H7 (cell line): ENCODE measurements around the gene ARHGAP30. TPM values are rescaled to one million over a fixed set of nuclear protein-coding genes. Genes with fewer than 3 reads are reported as not detected.
"Not testable (repeated sequence)": the region's sequence is repeated elsewhere in the genome, so short reads cannot be mapped to it uniquely, and the experiment has no call there.

Experiments
- DNase-seq: peaks from one replicate; pipeline ENCODE4 v3.0.0; 2012
- H3K27me3 ChIP-seq: 2 replicates; pipeline ENCODE4 v1.6.0; 2011; ENCODE audit warnings: mild to moderate bottlenecking, low read length; ENCODE audit not compliant: control insufficient read depth, insufficient read depth
- H3K36me3 ChIP-seq: replicated peaks from 2 replicates; pipeline ENCODE4 v1.5.1; 2011; ENCODE audit warnings: low read length; ENCODE audit not compliant: control insufficient read depth, insufficient read depth
- H3K4me3 ChIP-seq: 2 replicates; pipeline ENCODE4 v1.5.1; 2011; ENCODE audit warnings: low read depth, mild to moderate bottlenecking, control low read depth, low read length, moderate library complexity; ENCODE audit not compliant: insufficient read depth
- total RNA-seq: library from RNA; depleted of rRNA; stranded (reverse); fragments of >200 nt; shearing (Covaris generic); gene quantifications from 2 replicates; pipeline ENCODE4 v1.2.3, GENCODE V29; 2014

ARHGAP30 gene
- total RNA-seq, 1 experiment from 2014 or later, result not detected

- no peak for DNase-seq
- peak overlapping the region; percentile 88 for H3K4me3 ChIP-seq
- H3K27me3 ChIP-seq, result no peaks in the 10 kb centered on the region; the same call in 1 of the 2 replicates
- peaks cover 3% of the 10 kb centered on the region for H3K36me3 ChIP-seq
These were observed 47.7 kb downstream of the ARHGAP30 start for GRCh38 chr1:161021970-161022353.

DNA sequence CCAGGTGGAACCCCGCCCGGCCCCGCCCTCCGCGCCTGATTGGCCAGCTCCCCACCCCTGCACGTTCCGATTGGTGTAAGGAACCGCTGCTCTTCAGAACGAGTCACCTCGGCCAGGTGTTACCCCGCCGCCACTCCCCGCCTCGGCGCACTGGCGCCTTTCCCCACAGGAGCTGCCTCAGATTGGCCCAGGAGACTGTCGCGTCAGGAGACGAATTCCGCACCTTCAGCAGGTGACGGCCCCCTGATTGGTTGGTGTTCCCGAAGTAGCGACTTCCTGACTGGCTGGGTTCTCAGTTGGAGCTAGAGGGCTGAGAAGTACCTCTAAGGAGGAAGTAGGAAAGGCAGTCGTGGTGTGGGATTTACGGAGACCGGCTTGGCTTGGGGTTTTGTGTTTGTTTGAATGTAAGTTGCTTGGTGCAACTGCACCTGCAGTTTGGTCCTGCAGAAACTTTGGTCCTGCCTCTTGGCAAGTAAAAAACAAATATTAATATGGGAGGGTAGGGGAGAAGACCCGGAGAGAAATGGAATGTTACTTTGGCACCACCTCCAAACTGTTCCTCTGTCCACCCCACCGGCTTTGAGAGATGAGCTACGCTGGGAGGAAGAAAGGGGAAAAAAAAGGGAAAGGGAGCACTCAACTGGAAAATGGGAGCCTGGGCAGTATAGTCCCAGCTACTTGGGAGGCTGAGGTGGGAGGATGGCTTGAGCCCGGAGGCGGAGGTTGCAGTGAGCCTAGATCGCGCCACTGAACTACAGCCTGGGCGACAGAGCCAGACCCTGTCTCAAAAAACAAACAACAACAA lies 48.3 kb downstream of the ARHGAP30 start:
- DNase-seq, result peak; percentile 99
- H3K27me3 ChIP-seq, result no peaks in the 10 kb centered on the region; the same call in 1 of the 2 replicates
- peaks cover 3% of the 10 kb centered on the region for H3K36me3 ChIP-seq
- peak overlapping the region; percentile 88 for H3K4me3 ChIP-seq

DNA sequence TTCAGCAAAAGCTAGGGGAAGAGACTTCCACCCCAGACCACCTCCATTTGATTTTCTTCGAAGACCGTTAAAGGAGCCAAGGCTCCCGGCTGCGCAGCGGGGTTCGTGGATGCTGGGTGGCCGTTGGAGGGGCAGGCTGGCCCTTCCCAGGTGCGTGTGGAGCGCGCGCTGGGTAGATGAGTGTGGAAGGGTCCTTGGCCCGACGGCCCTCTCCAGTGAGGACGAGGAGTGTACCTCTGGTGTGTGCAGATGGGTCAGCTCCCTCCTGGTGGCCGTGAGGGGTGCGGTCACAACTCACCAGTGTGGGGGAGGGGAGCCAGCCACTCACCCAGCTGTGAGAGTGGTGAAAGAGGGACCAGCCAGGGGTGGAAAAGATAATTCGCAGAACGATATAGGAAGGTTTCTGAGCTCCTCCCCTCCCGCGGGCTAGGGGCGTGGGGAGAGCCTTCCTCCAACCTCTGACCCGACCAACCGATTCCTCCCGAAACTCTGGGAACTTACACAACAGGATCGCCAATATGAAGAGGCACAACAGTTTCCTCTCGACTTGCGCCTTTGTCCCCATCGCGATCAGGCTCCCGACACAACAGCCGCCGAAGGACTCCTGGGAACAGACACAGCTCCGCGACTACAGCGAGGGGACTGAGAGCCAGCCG lies 49.1 kb downstream of the ARHGAP30 start, which contains the start of gene F11R:
Gene F11R (minus strand): TSS at position 644 of the 656 bp plus-strand sequence. CDS start 79 bp downstream, at position 565.
- Histone ChIP-seq H3K27me3 (no peaks in the 10 kb centered on the region; the same call in 1 of the 2 replicates), H3K36me3 (peaks cover 3% of the 10 kb centered on the region), H3K4me3 (peak within 1 kb of the TSS; percentile 88)
- peak; percentile 84 for DNase-seq

DNA sequence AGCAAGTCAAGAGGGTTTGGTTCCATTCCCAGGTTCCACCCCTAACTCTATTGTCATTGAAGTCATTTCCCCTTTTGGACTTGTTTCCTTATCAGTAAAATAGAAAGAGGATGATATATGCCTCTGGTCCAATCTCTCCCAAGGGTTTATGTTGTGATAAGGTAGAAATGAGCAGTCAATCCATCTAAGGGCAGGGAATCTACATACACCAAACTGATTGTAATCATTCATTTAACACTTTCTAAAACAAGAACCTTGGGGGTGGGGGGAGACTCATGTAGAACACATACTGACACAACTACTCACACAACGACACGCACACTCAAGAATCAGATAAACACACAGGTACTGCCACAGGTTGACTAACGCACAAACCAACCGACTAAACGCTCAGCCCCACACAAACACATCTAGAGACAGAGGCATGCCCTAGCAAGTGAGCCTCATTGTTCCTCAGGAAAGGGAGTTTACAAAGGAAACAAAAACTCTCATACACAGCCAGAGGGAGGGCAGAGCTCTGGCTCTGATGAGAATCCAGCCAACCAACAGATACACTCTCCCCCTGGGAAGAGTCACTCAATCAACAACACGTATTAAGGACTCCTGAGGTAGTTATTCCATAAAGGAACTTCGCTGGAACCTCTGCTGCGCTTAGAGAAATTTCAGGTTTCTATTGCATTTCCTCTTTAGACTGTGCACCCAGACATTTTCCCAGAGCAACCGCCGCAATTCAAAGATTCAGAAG lies 49.8 kb downstream of the ARHGAP30 start:
- Histone ChIP-seq H3K36me3 (peaks cover 3% of the 10 kb centered on the region), H3K27me3 (no peaks in the 10 kb centered on the region; the same call in 1 of the 2 replicates), H3K4me3 (peak overlapping the region; percentile 88)
- DNase-seq, result peak; percentile 54

- H3K36me3 ChIP-seq, DNase-seq, H3K27me3 ChIP-seq: not testable (repeated sequence)
- peak overlapping the region; percentile 88 for H3K4me3 ChIP-seq
These were observed 50.5 kb downstream of the ARHGAP30 start for GRCh38 chr1:161019111-161019660.

- Histone ChIP-seq H3K4me3 (no peak overlapping the region), H3K36me3 (peaks cover 3% of the 10 kb centered on the region), H3K27me3 (no peaks in the 10 kb centered on the region; the same call in 1 of the 2 replicates)
- peak; percentile 37 for DNase-seq
These were observed 51.1 kb downstream of the ARHGAP30 start for GRCh38 chr1:161018631-161018930.

GRCh38 chr1:161017756-161018630 lies 51.7 kb downstream of the ARHGAP30 start:
- DNase-seq, result no peak
- no peak overlapping the region for H3K4me3 ChIP-seq
- H3K27me3 ChIP-seq, result no peaks in the 10 kb centered on the region; the same call in 1 of the 2 replicates
- peaks cover 4% of the 10 kb centered on the region for H3K36me3 ChIP-seq

GRCh38 chr1:161017181-161017580 lies 52.5 kb downstream of the ARHGAP30 start:
- not testable (repeated sequence) for H3K36me3 ChIP-seq, DNase-seq, H3K4me3 ChIP-seq, H3K27me3 ChIP-seq

- not testable (repeated sequence) for H3K27me3 ChIP-seq, H3K36me3 ChIP-seq, H3K4me3 ChIP-seq, DNase-seq
These were observed 53.0 kb downstream of the ARHGAP30 start for GRCh38 chr1:161016683-161017082.

GRCh38 chr1:161013488-161014230 lies 56.0 kb downstream of the ARHGAP30 start:
- Histone ChIP-seq H3K4me3 (no peak overlapping the region), H3K27me3 (no peaks in the 10 kb centered on the region), H3K36me3 (peaks cover 6% of the 10 kb centered on the region)
- peak; percentile 66 for DNase-seq

DNA sequence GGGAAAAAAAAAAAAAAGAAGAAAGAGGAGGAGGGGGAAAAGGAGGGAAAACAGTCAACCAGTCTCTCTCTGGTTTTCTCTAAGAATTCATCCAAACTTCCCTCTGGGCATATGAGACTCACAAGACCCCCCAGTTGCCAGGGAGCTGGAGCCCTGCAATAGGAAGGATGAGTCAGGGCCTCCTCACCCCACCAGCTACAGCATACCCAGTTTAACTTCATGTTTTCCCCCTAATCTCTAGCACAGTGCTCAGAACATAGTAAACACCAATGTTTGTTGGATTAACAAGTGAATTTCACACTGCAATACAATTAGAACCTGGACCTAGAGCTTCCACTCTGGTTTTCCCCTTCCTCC lies 56.6 kb downstream of the ARHGAP30 start:
- DNase-seq, result no peak
- Histone ChIP-seq H3K4me3 (no peak overlapping the region), H3K27me3 (no peaks in the 10 kb centered on the region), H3K36me3 (peaks cover 6% of the 10 kb centered on the region)

GRCh38 chr1:161012420-161012819 lies 57.3 kb downstream of the ARHGAP30 start:
- no peak for DNase-seq
- no peaks in the 10 kb centered on the region for H3K27me3 ChIP-seq
- peaks cover 3% of the 10 kb centered on the region for H3K36me3 ChIP-seq
- no peak overlapping the region for H3K4me3 ChIP-seq

GRCh38 chr1:161009602-161010211 lies 60.0 kb downstream of the ARHGAP30 start:
- Histone ChIP-seq H3K36me3 (peaks cover 3% of the 10 kb centered on the region), H3K27me3 (no peaks in the 10 kb centered on the region), H3K4me3 (no peak overlapping the region)
- DNase-seq, result no peak
